T-helper 9 cell (primary cell): ENCODE measurements around the gene LMO2.

Experiments
- DNase-seq: peaks from one replicate; pipeline ENCODE4 v3.0.0-alpha.2; 2020

Gene LMO2

DNA sequence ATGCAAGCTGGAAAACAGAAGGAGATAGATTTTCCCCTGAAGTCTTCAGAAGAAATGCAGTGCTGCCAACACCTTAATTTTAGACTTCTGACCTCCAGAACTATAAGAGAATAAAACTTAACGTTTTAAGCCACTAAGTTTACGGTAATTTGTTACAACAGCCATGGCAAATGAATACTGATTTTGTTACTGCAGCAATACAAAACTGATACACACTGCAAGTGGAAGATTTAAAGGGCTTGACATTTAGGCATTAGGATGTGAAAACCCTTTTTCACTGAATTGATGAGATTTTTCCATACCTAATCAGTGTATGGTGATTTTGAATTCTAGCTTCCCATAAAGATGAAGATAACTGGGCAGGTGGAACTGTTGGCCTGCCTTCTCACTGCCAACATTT is 22.1 kb upstream of the LMO2 start:
- DNase-seq, result no peak

DNA sequence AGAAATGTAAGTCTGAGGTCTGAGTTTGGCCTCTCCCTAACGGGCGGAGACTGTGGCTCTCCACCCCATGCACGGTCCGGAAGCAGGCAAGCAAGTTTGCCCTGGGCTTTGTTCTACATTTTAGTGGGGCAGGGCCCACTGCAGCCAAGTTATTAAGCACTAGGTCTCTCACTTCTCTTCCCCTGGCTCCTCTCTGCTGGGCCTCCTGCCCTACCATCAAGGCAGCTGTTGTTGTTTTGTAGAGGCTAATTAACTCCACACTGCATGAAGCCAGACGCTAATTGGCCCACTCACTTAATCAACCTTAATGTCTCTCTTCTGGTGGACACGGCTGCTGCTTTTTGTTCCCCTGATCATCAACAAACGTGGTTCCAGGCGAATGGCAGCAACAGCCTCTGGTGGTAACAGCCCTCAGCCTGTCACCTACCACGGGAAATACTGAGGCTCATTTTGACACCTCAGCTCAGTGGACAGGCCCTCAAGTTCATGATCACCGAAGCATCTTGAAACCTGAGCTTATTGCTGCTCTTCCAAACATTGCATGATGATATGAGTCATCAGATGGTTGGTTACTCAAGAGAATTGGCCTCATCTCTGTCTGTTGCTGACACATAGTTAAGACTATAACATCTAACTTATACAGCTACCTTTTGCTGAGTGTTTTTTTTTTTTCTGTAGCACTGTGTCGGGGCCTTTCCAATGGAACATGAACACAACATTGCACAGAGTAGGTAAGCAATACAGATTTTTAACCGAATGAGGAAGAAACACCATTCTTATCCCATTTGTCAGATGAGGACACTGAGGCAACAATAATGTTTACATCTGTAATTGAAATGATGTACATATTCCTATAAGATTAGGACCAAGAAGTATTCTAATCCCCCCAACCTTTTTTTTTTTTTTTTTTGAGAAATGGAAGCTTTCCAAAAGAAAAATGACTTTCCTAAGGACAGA is 20.8 kb upstream of the LMO2 start:
- no peak for DNase-seq

DNA sequence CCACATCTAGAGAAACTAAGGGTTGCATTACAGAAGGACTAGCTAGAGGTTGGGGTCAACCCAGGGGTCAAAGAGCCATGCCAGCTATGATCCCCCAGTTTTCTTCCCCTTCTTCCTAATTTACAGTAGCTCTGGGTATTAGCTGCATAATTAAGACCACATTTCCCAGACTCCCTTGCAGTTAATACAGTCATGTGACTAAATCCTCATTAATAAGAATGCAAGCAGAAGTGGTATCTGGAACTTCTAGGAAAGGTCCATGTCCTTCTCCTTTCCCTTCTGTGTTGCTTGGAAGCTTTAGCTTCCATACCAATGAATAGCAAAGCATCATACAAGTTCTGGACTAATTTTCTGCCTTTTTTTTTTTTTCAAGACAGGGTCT is 19.1 kb upstream of the LMO2 start:
- DNase-seq, result no peak

DNA sequence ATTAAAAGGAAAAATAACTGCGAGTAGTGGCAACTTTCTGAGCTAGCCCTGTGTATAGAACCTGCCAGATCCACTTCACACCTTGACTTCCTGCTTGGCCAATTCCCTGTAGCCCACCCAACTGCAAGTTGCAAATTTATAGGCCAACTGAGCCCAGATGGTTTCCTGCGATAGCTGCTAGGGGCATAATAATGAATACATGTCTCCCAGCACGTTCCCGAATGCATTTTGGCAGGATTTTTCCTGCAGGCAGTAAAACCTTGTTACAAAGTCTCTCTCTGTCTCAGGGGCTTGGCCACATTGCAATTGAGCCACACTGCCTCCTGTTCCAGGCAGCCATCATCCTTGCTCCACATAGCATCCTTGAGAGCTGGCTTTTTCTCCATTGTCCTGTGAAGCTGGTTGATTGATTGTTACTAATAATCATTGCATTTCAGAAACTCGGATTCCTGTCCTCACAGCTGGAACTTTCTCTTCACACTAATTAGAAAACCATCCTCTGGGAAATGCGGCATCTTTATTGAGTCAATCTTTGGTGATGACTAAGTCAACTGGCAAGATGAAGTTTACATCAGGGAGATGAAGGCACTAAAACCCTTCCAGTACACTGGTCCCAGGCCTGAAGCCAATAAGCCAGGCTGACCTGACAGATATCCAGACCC is 18.6 kb upstream of the LMO2 start:
- DNase-seq, result no peak

DNA sequence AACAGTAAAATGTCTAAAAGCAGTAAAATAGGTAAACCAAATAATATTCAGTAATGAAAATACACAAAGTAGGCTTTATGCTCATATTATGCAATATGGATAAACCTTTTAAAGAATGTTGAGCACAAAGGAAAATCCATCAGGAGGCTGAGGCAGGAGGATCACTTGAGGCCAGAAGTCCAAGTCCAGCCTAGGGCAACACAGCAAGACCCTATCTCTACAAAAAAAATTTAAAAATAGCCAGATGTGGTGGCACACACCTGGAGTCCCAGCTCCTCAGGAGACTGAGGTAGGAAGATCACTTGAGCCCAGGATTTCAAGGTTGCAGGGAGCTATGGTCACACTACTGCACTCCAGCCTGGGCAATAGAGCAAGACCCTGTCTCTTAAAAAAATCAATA is 17.7 kb upstream of the LMO2 start:
- no peak for DNase-seq

DNA sequence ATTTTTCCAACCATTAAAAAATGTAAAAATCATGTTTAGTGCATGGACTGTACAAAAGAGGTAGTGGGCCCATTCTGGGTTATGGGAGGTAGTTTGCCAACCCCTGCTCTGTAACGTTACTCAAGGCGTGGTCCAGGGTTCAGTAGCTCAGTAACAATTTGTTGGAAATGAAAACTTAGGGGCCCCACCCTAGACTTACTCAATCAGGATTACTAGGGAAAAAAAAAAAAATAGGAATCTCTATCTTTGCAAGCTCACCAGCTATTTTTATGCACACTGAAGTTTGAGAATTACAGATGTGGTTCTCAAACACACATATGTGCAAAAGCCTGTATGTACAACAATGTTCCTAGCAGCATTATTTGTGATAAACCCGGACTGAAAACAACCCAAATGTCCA is 17.3 kb upstream of the LMO2 start:
- no peak for DNase-seq

DNA sequence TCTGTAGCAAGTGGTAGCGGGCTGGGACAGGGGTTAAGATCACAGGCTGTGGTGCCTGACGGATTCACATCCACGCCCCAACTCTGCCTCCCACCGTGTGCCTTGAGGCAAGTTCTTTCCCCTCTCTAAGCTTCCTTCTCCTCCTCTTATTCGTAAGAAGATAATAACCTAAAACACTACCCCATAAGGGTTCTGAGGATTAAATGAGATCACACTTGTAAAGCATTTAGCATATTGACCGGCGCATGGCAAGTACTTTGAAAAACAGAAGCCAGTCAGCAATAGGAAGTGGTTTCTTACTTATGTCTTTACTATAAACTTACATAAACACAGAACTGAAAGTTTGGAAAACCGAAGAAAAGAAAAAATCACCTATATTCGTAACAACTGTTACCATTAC is 15.5 kb upstream of the LMO2 start:
- DNase-seq, result no peak

DNA sequence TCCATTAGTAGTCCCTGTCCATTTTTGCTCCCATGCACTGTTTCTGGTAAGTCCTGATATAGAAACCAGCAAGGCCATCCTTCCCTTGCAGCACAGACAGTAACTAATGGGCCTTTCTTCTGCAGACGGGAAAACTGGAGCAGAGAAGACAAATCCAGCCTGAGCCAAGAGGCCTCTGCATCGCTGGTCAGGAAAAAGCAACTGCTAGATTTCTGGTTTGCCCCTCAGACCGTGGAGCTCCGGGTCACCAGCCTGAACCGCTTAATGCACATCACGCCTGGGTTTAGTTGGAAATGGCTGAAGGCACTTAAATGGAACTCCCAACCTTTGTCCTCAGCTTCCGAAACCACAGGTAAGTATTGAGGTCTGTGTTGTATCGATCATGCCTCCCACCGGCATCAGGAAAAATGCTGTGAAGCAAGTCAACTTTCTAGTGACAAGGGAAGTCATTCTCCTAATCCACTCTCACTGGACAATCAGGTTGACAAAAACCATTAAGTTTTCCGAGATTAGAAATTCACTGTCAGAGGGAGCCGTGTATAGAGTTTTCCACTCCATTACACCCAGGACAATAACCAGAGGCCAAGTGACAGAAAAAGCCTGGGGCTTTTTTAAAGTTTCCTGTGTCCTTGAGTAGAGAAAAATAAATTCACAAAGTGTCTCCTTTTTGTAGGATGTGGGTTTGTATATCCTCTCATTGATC is 14.8 kb upstream of the LMO2 start:
- DNase-seq, result no peak

DNA sequence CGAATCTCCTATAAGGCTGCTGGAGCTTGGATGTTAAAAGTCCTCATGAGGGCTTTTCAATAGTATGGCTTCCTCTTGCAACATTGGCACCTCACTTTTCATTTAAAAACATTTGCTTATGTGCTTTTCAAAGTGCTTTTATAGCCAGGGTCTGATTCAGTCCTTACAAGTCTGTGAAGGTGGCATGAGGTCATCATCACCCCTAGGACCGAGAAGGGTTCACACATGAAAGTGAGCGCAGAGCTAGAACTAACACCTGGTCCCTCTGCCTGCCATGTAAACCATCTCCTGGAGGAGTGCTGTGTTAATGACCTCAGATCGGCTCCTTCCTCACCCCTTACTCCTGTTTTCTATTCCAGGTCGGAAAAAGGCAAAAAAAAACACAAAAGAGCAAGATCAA is 12.2 kb upstream of the LMO2 start:
- no peak for DNase-seq

DNA sequence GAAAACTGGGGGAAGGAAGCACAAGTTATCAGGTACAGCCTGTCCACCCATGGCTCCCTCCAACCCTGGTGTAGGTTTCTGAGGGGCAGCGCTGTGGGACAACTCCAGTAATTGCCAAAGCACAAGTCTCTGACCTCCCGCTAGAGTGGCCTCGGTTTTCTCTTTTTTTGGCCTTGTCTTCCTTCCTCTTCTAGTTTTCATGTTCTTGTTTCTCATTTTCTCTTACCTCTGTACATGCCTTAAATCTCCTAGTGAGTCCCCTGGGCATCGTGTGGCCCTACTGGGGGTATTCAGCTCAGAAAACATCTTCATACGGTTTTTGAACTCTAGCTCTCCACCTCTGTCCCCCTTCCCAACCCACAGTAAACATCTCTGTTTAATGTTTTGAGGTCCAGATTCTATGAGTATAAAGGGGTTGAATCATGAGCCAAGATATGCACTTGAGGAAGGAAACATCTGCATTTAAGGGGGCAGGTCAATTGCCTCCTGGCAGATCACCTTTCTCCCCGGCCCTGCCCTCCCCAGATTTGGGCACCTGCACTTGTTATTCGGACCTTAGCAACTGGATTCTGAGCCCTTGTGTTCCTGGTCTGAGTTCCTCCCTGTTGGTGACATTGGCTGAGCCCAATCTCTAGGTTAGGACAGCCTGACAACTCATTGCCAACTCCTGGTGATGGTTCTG is 8.4 kb upstream of the LMO2 start:
- no peak for DNase-seq

DNA sequence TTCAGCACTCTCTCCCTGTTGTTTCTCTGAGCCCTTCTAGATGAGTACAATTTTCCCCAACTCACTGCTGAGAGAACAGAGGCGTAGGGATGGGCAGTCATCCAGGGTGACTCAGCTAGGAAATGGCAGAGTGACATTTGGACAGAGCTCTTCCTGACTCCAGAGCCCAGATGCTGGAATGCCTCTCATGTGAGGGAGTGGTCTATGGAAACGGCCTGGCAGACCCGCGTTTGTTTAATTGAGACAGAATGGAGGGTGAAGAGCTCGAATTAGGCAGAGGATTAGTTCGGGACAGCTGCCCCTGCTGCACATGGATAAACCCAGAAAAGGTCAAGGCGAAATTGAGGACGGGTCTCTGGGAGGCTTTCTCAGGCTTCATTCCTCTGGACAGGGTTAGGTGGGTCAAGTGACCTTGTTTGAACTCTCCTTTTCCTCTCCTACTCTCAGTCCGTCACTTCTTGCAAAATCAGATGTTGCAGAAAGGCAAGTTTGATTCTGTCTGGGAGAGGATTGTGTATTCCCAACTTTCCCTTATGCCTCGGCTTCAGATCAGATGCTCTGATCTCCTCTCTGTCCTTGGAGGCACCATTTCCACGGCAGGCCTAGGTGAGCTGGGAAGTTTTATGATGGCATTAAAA is 7.6 kb upstream of the LMO2 start:
- no peak for DNase-seq

DNA sequence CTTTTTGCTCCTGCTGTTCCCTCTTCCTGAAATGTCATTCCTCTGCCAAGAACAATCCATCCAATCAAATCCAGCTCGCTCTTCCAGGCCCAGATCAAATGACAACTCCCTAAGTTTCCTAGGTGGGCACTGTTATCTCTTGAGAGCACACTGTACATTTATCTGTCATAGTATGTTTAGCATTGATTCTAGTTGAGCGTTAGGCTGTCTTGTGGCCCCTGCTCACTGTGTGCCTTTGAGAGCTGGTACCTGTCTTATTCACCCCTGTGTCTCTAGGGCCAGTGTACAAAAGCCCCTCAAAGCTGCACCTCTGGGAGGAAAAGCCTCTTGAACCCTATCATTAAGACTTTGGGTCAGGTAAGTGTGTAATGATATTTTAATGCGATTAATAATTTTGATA is 7.1 kb upstream of the LMO2 start:
- DNase-seq, result no peak

DNA sequence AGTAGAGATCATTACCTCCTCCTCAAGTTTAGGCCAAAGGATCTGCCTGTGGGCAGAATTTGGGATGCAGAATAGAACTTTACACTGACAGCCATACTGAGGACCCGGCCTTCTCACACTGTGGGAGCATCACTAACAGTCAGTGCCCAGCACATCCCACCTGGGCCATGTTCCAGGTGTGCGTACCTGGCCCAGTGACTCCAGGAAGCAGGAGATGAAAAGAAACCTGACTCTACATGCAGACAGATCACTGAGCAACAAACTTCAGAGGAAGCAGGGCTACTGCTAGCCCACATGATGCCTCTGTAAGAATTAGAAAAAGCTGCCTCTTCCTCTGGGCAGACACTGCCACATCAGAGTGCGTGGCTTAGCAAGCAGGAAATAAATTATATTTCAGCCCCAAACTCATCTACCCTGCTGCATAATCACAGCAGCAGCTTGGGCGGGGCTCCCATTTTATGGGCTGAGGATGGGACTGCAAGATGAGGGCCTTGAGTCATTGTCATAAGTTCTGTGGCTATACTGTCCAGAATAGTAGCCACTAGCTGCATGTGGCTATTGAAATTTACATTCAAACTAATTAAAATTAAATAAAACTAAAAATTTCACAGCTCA is 6.0 kb upstream of the LMO2 start:
- no peak for DNase-seq

DNA sequence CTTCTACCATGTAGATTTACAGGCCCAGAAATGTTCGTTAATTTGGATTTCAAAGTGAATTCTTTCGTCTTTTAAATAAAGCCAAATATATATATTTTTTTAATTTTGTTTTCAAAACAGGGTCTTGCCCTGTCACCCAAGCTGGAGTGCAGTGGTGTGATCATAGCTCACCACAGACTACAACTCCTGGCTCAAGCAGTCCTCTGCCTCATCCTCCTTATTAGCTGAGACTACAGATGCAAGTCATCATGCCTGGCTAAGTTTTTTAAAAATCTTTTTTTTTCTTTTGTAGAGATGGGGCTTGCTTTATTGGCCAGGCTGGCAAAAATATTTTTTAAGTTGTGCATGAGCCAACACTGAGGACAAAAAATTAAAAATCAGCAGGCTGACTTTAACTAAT is 5.0 kb upstream of the LMO2 start:
- no peak for DNase-seq

DNA sequence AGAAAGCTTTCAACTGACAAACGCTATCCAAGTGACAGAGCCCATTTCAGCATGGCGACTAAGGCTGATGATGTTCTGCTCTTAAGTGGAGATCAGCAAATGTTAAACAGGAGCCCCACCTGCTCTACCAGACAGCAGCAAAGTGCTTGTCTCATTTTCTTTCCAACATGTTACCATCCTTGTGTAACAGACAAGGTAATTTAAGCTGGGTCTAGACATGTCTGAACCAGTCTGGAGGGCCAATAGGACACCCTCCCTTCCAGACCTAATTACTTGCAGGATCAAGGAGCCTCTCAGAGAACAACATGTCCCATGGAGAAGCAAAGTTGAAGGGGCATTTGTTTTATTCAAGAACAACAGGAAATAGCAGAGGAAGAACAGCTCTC is 3.9 kb upstream of the LMO2 start:
- DNase-seq, result no peak

DNA sequence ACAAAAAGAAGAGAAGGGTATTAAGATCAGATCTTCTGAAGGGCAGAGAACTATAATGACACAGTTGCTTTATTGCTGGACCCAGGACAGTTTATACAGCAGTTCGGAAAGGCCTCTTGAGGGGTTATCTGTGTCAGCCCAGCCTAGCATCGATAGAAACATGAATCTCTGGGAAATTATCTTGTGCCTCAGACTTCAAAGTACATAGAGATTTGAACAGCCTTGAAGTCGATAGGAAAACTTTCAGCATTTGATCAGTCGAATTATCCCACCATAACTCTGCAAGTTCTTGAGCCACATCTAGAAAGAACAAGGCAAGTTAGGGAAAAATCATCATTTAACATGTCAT is 2.5 kb upstream of the LMO2 start:
- DNase-seq, result no peak

DNA sequence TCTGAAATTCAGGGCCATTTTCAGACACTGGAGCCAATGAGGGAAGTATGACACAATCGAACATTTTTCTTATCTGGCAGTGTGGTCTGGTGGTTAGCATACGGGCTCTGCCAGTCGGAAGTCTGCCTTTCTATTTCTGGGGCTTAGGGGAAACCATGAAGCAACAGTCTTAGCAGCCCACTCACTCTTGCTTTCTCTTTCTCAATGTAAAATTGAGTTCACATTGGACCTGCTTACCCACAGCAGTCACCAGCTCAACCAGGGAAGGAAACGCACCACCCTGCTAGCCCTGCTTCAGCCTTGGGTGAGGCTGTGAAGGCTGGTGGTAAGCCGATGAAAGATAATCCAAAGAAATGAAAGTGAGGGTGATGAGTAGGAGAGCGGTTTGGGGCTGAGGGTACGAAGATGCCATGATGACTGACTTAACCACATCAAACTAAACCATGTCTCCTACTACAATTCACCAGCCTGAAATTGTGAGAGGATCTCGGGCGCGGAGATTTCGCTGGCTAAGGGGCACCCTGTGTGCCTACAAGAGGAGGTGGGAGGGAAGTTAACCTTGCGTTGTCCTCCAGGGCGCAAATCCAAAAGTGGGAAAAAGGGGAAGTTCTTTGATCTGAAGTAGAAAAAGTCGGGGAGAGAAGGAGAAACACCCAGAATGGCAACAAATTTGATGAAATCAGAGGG is 2.0 kb upstream of the LMO2 start:
- DNase-seq, result peak; percentile 10

DNA sequence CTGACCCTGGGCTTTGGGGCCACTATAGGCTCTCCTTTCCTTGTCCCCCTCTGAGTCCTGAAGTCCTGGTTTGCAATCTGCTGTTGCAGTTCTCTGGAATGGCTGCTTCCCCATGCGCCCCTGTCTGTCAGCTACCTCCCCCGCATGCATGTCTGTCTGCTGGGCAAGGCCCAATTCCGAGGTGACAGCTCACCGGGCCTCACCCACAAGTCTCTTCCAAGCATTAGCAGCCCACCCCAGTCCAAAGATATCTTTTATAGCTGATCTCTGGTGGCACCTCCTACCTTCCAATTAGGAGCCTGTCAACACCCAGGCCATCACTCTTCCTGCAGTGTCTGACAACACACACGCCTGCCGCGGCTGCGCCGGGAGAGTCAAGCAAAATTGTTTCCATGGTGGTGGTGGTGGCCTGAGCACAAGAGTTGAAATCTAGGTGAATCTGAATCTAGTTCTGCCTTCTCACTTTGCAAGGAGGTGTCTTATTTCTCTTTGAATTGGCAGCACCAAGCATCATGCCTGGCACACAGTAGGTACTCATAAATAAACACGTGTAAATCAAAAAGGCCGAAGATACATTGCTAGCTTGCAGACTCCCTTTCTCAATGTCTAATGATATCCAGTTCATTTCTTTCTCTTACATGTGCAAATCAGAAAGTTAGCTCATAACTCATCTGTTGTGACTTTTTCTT is 1.2 kb upstream of the LMO2 start:
- no peak for DNase-seq

DNA sequence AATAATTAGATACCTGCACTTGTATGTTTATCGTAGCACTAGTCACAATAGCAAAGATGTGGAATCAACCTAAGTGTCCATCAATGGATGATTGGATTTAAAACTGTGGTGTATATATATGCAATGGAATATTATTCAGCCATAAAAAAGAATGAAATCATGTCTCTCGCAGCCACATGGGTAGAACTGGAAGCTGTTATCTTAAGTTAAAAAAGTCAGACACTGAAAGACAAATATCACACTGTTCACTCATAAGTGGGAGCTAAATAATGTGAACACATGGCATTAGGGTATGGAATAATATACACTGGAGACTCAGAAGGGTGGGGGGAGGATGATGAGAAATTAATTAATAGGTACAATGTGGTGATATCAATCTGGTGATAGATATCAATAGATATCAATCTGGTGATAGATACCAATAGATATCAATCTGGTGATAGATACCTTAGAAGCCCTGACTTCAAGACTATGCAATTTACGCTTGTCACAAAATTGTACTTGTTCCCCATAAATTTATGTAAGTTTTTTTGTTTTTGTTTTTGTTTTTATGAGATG is 2.0 kb downstream of the LMO2 start:
- DNase-seq, result no peak

DNA sequence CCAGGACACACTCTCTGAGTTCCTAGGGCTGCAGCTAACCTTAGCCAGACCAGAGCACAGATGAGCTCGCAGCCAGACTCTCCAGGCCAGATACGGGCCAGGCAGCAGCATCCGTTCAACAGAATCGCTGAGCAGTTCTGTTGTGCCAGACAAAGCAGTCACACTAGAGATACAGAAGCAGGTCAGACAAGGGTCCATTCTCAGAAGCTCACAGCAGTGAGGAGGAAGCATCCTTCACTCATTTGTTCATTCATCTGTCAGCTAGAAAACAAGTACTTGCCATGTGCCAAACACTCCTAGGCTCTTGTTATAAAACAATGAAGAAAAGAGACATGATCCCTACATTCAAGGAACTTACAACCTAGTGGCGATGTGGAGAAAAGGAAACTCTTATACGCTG is 2.6 kb downstream of the LMO2 start:
- DNase-seq, result no peak

DNA sequence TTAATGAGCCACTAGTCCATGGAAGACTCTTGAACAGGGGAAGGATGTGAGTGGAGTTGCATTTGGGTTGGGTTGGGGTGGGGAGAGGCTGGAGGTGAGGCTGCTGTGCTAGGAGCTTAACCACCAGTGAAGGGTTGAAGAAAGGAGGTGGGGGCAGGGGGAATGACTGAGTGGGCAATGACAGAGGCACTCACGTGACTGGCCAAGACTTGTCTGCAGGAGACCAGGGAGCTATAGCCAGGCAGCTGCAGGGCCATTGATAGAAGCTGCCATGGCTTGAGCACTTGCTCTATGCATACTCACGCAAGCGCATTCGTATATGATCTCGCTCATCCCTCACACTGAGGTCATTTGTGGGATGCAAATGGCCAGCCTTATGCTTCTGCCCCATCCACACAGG is 4.0 kb downstream of the LMO2 start:
- DNase-seq, result no peak
